Stimulated activated CD8-positive, alpha-beta memory T cell treated with anti-CD3 and anti-CD28 coated beads, Interleukin-12 subunit alpha, Interleukin-12 subunit beta, amount 100 ng/mL, for 24 hours (primary cell): ENCODE results near the gene ITGB2.

Experiments
- DNase-seq: peaks from one replicate; pipeline ENCODE4 v3.0.0-alpha.2; 2020; ENCODE audit errors: extremely low read depth

ITGB2 gene

DNA sequence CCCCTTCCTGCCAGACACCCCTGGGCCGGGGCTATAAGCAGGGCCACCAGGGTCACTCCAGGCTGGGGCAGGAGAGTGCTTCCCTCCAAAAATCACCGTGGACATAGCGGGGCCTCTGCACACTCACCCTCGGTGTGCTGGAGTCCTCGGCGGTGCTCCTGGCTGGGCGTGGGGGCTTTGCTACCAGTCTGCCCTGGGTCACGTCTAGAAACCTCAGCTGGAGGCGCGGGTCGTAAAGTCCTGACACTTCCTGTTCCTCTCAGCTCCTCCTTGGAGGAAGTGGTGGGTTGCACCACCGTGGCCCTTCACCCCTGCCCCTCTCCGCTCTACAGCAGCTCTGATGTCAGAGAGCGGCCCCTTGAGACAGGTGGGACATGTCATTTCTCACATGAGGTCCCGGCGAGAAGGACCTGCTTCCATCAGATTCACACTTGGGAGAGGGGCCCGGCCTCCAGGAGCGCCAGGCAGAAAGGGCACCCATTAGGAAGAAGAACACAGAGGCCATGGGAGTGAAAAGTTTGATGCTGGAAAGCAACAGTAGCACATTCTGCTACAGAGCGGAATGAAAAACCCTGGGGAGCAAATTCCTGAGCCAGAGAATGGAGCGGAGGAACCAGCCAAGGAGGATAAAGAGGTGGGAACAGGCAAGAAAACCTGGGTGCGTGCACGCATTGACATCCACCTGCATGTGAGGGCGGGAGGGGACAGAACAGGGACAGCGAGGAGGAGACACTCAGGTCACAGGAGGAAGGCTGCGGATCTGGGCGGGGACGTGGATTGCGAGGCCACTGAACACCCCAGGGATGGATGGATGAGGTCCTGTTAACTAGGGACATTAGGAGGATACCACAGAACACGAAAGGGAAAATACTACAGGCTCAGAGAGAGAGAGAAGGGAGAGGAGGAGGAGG, at the start of gene ITGB2:
Gene ITGB2 (minus strand): TSS at position 206 of the 911 bp plus-strand sequence. CDS start 10,117 bp downstream, outside the sequence.
- DNase-seq, result no peak

DNA sequence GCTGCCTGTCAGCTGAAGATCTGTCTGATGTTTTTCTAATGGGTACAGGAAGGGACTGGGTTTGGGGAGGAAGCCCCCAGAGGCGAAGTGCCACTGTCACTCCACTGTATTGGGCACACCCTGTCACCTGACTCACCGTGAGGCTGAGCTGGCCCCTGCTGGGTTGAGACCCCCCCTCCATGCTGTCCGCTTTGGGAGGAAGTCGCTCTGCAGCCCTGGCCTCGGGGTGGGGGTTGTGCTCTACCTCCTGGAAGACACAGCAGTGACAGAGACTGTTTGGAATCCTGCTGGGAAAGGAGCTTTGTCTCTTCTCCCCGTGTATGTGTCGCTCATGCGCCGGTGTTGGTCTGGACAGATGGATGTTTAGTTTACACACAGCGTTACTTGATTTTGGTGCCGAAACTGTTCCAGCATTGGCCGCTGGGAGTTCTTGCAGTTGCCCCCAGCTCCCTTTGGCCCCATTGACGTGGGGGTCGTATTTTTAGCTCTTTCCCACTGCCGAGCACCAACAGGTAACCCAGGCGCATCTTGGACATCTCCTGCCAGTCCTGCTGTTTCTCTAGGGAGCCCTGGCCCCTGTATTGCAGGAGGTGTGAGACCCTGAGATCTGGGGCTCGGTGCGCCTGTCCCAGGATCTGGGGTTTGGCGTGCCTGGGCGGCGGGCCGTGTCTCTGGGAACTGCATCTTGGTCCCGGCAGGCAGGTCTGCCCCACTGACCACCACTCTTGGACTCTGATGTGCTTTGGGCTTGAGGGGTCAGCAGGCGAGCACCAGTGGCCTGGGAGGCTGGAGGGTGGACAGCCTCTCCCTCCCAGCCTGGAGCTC, 49.4 kb upstream of the ITGB2 start:
- no peak for DNase-seq

DNA sequence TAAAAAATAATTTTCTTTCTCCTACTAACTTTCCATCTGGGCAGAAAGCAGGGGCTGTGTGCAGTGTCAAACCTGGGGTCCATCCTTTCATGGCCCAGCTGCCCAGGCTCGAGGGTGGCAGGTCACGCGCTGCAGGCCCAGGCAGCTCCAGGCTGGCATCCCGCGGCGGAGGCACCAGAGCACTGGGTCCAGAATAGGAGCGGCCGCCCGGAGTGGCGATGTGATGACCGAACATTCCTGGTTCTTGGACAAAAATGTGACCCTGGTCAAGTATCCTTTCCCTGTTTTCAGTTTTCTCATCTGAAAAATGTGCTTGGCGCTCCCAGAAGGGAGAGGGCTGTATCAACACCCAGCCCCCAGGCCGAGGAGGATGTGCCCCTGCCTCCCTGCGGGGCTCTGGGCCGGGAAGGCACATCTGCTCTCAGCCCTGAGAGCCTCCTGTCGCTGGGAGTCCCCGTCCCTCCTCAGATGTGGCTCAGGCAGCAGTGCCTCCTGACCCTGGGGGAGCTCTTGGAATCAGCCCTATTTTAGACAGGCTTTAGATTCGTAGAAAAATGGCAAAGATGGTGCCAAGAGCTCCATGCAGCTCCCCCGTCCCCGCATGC, 48.5 kb upstream of the ITGB2 start:
- no peak for DNase-seq

DNA sequence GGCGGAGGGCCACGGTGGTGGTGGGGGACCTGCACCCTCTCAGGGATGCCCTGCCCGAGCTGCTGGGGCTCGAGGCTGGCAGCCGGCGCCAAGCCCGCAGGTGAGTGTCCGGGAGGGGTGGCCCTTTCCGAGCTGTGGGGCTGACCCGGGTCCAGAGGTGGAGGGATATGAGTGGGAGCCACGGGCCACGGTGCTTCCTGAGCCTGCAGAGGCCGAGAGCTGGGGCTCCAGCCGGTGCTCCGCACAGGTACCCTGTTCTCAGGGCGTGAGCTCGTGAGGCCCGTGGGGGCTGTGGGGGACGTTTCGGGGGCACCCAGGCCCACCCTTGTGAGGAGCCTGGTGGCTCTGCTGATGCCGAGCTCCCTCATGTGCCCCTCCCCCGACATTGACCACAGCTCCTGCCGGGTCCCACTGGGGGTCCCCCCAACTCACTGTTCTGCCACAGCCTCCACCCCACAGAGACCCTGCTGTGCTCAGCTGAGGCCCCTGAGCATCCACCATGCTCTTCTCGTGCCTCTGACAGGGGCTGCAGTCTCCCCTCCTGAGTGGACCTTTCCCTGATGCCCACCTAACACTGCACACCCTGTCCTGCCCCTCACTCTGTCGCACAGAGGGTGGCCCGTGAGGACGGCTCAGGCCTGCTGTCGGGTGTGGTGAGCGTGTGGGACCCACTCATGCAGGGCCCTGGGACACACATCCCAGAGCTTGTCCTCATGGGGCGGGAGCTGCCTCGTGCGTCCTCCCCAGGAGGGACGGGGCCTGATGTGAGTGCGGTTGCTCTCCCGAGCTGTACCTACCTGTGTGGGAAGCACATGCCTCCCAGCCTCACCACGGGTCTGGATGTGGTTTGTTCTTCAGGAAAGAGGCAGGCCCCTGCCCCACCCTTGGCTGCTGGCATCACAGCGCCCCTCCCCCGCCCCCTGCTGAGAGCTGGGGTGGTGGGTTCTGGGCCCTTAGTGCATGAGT, 46.7 kb upstream of the ITGB2 start:
- no peak for DNase-seq

DNA sequence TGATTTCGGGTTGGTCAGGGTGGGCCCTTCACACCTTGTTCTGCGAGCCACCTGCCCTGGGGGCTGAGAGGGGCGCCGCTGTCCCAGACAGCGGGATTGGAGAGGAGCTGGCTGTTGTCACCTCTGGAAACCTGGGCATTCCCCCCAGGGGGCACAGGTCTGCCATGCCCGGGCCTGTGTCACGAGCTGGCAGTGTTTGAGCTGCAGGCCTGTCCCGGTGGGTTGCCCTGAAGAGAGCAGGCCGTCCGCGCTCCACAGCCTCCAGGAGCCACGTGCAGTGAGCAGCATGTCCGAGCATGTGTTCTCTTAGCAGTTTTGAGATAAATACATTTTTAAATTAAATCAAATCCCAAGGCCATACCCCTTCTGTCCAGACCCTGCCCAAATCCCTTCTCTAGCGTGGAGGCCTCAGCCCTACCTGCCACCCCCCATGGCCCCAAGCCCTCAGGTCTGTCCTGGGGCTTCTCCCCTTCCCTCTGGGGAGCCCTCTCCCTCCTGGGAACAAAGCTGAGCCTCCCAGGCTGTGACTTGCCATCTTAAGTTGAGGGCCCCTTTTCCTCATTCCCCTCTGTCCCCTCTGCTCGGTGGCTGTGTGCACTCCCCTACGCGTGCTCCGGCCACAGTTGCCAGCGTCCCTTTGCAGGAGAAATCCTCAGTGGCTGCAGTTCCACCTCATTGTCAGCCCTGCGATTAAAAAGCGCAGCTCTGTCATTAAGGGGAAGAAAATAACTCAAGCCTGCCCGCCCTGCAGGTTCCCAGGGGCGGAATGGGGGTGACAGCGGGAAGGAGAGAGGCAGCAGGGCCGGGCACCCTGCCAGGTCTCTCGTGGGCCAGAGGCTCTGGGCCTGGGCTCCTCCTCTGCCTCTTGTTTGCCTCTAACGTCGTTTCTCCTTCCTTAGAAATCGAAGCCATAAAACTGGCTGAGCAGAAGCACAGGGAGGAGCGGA, 45.7 kb upstream of the ITGB2 start:
- DNase-seq, result no peak

DNA sequence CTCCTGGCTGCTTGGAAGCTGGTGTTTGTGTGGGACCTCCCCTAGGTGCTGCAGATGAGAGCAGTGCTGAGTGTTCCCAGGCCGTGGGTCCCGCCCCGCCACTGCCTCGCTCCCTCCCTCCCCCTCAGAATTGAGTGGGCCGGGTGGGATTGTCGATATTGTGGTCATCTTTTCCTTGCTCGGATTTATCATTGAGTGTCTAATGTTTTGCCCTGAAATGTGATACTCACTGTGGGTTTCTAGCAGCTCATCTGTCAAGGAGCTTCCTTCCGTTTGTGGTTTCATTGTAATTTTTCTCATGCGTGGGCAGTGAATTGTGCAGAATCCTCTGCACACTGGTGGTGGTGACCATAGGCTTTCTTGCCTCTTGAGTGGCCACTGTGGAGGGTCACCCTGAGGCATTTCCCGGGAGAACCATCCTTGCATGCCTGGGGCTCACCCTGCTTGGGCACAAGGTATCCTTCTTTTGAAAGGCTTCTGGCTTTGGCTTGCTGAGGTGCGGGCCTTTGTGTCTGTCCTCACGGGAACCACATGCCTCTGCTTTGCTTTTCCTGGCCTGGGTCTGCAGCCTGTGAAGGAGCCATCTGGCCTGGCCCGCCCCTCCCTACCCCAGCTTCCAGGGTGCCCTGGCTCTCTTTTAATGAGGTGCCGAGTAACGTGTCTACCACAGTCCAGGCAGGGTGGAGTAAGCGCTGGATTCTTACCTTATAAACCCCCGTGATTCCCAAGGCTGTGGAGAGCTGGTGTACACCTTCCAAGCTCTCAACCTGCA, 44.7 kb upstream of the ITGB2 start:
- DNase-seq, result no peak

DNA sequence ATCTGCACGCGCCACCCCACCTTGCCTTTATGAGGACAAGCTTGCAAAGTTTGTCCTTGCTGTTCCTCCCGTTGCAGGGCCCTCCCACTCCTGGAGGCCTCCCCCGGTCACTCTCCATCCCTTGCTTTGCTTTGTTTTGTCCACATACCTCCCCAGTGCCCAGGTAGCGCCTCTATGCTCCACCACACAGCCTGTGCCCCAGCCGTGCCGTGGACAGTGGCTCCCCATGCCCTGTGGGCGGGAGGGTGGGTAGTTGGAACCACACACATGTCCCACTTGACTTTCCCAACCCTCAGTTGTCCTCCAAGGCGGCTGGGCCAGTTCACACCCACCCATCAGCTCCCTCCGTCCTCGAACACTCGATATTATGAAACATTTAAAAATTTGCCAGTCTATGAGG, 43.7 kb upstream of the ITGB2 start:
- DNase-seq, result no peak

DNA sequence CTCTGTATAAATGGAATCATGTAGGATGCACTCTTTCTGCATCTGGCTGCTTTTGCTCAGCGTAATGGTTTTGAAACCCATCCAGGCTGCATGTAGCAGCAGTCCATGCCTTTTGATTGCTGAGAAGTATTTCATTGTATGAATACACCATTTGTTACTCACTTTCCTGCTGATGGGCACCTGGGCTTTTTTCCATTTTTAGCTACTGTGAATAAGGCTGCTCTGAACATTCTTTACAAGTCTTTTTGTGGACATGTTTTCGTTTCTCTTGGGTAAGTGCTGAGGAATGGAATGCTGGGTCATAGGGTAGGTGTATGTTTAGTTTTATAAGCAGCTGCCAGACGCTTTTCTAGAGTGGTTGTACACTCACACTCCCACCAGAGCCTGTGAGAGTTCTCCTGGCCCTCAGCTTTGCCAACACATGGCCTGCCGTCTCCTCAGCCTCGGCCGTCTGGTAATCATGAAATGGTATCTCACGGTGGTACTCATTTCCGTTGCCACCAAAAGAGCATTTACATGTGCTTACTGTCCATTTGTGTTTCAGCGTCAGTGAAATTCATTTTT, 41.8 kb upstream of the ITGB2 start:
- no peak for DNase-seq

DNA sequence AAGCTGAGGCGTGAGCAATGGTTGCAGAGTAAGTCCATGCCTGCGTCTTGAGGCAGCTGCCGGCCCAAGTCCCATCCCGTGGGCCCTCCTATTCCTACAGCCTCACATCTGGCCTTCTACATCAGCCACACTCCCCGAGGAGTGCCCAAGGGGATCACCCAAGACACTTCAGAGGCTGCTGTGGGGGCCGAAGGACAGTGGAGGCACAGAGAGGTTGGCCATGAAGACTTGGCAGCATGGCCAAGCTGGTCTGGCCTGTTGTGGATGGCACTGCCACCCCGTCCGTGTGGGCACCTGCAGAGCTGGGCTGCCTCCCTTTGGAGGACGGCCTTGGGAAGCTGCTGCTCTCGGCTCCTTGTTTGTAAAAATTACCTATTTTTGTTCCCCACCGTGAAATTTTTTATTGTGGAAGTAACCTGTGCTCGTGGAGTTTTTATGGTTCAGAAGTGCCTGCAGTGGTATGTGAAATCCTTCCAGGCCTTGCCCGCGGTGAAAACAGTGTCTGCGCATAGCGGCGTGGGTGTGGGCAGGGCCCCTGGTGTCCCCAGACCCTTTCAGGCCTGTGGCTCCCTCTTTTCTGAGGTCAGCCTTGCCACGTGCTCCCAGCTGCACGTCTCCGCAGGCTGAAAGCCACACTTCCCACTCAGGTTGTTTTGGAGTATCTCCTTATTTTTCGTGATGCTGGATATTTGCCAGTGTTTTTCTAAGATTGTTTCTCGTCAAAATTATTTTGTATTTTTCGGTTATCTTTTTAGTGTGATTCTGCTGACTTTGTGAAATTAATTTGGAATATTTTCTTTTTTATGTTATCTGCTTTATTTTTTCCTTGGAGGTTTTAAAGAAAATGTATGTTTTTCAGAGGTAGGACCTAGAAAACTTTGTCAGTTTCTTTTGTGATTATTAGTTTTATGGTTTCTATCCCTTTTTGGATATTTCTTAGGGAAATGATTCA, 39.7 kb upstream of the ITGB2 start:
- DNase-seq, result no peak

DNA sequence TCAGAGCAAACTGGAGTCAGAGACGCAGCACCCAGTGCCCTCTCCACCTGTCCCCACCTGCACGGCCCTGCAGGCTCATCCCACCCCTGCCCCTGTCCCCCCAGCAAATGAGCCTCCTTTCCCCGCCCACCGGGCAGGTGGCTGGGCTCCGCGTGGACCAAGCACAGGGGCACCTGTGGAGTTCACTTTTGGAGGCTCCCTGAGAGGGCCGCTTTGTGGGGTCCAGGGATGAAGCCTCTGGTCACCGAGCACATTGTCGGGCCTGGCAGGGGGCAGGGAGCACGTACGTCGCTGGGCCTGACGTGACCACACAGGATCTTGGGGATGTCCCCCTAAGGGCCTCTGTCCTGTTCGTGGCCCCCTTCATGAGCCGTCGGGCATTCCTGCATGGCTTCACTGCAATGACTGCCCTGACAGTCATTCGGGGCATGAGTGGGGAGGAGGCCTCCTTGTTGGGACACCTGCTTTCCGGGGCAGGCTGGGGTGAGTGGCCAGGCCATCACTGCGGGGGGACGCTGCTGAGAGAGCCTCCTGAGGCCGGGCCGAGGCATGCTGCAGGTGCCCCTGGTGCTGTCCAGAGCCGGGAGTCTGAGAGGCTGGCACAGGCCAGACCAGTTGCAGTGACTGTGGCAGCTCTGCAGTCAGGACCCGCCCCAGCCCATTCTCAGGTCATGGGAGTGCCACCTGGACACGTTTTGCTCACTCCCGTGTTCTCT, 38.8 kb upstream of the ITGB2 start:
- DNase-seq, result no peak

DNA sequence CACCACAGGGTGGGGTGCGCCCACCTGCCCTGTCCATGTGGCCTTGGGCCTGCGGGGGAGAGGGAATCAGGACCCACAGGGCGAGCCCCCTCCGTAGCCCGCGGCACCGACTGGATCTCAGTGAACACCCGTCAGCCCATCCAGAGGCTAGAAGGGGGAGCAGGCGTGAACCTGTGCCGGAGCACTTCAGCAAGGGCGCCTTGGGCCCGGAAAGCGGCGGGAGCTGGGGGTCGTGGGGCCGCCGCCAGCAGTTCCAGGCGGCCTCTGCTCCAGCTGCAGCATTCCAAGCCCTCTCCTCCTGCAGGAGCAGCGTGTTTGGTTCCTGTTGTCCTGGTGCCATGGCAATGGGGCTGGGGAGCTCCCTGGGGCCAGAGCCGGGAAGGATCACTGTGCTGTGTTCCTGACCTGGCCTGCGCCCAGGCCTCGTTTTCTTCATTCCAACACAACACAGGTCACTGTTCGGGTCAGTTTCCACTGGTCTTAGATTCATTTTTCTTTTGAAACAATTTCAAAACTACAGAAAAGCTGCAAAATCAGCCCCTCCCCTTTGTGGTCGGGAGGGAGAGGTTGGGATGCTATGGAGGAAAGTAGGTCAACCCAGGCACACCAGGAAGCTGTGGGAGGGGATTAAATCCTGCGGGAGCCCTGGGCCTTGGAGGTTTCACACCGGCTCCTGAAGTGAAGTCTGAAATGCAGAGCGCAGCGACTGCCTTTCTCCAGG, 37.9 kb upstream of the ITGB2 start:
- no peak for DNase-seq

DNA sequence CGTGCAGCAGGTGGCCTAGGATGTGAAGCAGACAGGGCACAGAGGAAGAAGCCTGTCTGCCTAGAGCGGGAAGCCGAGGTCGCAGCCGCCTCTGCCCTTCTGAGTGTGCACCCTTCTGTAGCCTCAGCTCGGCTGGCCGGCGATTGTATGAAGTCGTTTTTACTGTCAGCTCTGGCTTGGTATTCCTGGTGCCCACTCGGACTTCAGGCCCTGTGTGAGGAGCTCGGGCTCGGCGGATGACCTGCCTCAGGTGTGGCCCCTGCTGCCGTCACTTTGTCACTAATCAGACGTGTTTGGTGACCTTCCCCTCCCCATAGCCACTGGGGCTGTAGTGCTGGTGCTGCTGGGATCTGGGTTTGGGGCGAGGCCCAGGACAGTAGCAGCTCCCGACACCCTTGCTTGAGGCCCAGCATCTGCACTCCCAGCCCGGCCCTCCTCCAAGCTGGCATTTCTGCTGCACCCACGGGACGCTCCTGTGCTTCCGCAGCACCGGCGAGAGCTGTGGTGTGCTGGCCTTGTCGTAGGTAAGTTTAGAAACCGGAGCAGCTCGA, 37.3 kb upstream of the ITGB2 start:
- no peak for DNase-seq

DNA sequence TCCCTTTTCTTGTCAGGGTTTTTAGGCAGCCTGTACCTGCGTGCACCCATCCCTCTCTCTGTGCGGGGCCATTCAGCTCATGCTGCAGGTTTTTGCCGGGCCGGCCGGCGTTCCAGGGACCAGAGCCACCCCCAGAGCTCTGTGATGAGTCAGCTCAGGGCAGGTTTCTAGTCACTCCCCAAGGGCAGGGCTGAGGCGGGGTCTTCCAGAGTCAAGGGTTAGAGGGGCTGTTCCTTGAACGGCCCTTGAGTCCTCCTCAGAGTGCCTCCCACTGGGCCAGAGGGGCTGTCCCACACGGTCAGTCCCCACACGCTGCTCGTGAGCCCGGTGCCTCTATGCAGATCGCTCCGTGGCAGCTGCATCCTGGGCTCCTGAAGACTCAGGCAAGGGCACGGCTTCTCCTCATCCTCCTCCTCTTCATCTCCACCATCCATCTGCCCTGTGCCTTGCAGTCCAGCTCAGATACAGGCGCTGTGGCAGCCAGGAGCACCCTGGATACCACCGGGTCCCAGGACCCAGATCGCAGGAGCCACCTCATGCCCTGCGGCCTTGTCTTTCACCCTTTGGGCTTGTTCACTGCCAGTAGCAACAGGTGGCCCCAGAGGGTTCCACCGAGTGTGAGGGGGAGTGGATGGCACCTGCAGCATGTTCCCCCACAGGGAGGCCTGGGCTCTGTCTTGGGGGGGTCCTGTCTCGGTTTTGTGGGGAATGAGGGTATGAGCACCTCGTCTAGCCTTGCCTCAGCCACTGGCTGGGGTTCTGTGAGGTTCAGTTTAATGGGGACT, 36.5 kb upstream of the ITGB2 start:
- DNase-seq, result no peak

DNA sequence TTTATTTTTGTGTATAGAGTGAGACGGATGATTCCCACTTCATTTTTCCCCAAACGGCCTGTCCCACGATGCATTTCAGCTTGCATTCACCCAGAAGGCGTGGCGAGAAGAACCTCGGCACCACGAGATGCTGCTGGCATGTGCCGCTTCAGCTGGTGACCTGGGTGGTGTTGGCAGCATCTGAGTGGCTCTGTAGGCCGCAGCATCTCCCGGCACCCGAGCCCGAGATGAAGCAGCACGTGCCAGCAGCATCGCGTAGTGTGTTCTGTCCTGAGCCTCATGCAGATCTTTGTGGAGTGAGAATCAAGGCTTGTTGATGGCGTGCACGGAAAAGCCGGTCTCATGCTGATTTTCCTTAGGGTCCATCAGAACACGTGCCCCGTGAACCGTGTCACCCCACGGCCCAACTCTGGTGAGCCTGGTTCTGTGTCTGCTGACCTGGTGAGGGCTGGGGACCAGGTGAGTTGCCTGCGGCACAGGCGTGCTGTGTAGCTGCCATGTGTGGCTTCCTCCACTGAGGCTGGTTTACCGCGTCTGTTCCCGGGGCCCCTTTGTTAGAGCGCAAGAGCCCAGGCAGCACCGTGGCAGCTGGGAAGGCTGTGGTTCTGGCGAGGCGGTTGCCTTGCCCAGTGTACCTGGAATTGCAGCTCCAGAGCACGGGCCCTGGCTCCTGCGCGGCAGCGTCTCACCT, 35.8 kb upstream of the ITGB2 start:
- no peak for DNase-seq

DNA sequence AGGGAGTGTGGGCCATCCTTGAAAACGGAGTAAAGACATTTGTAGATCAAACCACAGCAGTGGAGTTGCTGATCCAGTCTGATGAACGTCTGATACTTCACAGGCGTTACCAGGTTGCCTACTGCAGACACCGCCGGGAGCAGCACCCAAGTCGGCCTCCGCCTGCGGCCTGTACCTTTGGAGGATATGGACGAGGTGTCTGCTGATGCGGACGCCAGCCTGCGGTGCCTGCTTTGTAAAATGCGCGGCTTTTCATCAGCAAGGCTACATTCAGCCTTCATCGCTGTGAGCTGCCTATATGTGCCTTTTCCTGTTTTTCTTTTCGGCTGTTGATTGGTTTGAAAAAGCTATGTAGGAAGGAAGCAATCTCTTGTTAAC, 35.1 kb upstream of the ITGB2 start:
- DNase-seq, result no peak
